ENCODE results near the gene SREBF2.
"Not testable (repeated sequence)": the region's sequence is repeated elsewhere in the genome, so short reads cannot be mapped to it uniquely, and the experiment has no call there.

Gene SREBF2

DNA sequence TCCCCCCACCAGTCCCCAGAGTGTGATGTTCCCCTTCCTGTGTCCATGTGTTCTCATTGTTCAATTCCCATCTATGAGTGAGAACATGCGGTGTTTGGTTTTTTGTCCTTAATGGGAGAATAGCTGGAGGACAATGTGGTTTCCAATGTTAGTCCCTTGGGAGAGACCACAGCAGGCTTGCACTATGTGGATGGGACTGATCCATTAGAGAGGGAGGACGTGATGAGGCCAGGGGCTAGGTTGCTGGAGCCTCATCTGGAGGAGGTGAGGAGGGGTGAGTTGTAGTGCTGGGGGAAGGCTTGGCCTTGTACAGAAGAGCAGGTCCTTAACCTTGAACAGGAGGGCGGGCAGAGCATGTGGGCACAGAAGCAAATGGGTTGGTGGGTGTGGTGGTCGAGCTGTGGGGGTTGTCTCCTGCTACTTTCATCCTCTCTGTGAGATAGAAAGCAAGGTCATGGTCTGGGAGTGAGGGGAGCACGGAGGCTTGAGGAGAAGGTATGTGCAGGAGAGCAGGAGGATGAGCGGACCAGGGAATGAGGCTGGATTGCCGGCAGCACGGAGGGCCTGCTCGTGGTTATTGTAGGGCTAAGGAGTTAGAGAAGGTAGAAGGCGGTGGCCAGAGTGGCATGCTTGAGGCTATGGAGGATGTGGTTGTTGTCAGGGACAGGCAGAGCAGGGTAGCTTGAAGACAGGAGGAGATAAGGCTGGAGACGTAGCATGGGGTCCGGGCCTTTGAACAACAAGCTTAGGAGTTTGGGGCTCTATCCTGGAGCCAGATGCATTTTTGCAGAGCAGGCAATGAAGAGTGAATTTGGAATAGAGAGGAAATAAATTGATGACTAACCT lies 11.2 kb upstream of the SREBF2 start:
- no peak for DNase-seq (ENCODE audit: low spot score)

- DNase-seq (ENCODE audit: low spot score) = peak; percentile 82
Observed at GRCh38 chr22:41822317-41823057, 10.4 kb upstream of the SREBF2 start.

DNA sequence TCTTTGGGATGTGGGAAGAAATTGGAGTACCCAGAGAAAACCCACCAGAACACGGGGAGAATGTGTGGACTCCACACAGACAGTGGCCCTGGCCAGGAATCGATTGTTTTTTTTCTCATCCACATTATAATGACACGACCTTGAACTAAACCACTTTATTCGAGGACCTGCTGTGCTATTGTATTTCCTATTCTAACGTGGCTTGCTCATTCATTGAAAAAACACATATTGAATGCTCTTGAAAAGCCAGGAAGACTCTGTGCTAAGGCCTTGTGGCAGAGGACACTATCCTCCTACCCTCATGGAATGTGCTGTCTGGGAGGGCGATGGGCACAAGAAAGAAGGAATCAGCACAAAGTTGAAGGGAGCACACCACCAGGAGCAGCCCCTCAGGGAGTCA lies 9.1 kb upstream of the SREBF2 start:
- no peak for DNase-seq (ENCODE audit: low spot score)

GRCh38 chr22:41825376-41825775 lies 7.5 kb upstream of the SREBF2 start:
- DNase-seq (ENCODE audit: low spot score) = no peak

GRCh38 chr22:41826021-41826420 lies 6.9 kb upstream of the SREBF2 start:
- no peak for DNase-seq (ENCODE audit: low spot score)

DNA sequence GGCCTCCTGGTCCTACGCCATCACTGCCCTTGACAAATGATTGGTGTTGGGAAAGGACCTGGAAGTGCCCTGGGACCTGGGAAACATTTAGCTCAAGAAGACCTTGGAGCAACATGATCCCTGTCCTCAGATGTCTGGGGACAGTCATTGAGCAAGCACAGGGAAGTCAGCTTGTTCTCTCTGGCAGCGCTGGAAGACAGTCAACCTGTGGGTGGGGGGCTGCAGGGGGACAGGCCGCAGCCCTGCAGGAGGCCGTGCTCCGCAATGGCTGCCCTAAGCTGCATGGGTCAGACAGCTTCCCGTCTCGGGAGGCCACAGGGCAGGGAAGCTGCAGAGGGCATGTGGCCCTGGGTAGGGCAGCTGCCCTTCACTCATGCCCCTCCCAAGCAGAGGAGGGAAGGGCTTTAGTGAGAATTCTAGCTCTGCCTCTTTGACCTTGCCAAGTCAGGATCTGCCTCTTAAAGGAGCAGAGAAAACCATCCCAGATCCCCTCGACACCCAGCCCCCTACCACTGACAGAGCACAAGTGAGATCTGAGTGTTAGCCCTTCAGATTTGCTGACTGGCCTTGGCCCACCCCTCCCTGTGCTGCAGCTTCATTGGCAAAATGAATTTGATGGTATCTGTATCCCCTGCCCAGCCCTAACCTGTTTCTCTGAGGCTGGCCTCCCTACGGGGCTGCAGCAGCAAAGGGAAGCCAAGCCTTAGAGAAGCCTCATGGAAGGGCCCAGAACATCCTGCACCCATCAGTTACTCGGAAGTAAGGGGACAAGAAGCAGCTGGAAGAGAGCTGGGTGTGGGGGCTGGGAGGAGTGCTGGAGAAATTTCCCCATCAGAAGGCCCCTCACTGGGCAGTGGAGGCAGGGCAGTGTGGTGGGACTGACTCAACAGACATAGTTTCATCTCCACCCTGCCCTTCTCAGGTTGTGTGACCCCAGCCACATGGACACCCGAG lies 6.2 kb upstream of the SREBF2 start:
- peak; percentile 52 for DNase-seq (ENCODE audit: low spot score)

DNA sequence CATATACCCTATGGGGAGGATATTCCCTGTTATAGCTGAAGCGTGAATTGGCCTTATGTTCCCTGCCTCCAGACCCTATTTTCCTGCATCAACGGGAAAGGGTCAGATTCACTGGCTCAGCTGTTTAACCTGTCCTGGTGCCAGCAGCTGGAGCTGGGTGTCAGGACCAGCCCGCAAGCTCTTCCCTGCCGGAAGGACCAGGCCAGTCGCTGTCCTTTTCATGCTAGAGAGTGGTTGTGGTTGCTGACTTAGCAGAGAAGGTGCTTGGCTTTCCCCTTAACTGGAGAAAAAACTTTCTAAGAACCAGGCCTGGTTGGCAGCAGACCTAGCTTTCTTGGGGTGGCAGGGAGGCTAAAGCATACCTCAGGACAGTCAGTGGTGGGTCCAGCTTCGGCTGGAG lies 5.2 kb upstream of the SREBF2 start:
- peak; percentile 63 for DNase-seq (ENCODE audit: low spot score)

DNA sequence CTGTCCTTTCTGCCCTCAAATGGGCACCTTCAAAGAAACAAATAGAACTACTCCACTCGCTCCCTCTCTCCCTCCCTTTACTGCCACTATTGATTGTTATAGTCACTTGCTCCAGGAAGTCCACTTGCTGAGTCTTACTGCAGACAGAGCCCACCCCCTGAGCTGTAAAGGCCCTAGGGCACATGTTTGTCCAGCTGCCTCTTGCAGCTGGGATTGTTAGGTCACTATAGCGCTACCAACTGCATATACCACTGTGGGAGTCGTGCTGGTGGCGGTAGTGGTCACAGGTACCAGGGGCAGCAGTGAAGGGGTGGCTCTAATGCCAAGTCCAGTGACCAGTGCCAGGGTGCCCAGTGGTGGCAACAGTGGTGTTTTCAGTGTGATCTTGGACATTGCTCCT lies 4.4 kb upstream of the SREBF2 start:
- no peak for DNase-seq (ENCODE audit: low spot score)

DNA sequence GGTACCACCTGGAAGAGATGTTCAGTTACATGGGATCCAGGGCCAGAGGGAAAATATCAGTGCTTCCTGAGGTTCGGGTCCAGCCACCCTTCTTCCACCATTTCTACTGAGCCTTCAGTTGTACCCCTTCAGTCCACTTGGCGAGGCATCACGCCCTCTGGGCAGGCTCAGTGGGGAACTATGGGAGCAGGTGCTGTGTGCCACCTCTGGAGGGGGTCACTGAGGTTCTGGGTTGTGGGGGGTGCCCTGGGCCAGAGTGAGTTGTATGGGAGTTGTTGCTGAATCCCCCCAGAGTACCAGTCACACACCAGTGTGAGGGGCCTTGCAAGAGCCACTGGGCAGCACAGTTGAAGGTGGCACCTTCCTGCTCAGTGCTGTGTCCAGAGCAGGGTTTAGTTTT lies 2.7 kb upstream of the SREBF2 start:
- no peak for DNase-seq (ENCODE audit: low spot score)

DNA sequence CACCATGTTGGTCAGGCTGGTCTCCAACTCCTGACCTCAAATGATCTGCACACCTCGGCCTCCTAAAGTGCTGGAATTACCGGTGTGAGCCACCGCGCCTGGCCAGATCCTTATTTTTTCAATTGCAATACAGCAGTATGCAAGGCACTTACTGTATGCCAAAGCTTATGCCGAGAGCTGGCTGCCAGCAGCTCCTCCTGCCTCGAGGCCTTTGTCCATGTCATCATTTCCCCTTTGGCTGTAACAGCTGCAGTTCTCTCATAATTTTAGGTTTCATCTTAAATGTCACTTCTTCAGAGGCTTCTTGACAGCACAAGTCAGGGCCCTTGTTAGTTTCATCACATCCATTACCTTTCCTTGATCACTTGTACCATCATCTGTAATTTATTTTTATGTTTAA lies 1.5 kb upstream of the SREBF2 start:
- DNase-seq (ENCODE audit: low spot score) = peak; percentile 49

DNA sequence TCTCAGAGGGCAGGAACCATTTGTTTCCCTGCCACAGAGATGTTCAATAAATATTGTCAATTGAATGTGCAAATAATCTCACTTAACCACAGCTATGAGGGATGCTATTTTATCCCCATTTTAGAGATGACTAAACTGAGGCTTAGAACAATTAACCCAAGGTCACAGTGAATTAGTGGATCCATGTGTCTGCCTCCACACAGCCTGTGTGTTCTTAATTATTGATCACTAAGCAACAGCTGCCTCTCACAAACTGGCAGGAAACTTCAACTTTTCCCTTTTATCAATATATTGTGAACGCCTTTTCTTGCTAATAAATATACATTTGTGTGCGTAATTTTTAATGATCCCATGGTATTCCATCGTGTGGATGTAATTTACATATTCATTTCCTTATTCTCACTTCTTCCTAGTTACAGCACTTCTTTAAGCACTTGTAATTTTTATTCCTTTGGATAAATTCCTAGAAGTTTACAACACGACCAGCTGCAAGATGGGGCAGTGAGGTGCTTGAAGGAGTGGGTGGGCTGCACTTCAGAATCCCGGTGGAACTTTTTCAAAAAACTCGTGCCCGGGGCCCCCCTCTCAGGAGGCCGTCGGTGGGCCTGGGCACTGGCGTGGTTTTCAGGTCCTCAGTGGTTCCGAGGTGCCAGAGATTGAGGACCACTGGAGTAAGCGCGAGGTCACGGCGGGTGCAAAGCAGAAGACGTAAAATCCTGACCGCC lies 915 bp upstream of the SREBF2 start:
- peak; percentile 55 for DNase-seq (ENCODE audit: low spot score)

DNA sequence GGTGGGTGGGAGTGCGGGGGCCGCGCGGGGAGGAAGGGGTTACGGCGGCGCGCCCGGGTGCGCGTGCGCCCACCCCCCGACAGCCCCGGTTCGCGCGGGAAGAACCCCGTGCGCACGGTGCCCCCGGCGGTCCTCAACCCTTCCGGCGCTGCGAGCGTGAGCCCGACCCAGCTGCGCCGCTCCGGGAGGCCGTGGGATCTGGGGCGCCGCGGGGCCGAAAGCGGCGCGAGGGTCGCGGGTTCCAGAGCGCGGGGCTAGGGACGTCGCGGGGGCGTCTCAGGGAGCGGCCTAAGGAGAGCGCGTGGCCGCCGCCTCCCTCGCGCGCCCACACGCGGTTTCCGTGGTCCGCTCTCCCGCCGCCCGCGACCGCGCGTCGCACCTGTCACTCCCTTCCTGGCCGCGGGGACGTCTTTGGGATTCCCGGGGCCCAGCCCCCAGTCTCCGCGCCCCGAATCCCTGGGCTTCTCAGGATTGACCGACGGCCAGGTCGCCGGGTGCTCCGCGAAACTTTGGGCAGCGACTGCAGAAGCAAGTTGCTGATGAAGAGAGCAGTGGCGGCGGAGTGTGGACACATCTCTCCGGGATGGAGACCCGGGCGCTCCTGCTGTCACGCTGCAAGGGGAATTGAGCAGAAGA lies 582 bp downstream of the SREBF2 start:
- DNase-seq (ENCODE audit: low spot score) = peak; percentile 40

- peak; percentile 42 for DNase-seq (ENCODE audit: low spot score)
Observed at GRCh38 chr22:41834005-41834944, 1.4 kb downstream of the SREBF2 start.

- not testable (repeated sequence) for DNase-seq (ENCODE audit: low spot score)
Observed at GRCh38 chr22:41835462-41835861, 2.6 kb downstream of the SREBF2 start.

DNA sequence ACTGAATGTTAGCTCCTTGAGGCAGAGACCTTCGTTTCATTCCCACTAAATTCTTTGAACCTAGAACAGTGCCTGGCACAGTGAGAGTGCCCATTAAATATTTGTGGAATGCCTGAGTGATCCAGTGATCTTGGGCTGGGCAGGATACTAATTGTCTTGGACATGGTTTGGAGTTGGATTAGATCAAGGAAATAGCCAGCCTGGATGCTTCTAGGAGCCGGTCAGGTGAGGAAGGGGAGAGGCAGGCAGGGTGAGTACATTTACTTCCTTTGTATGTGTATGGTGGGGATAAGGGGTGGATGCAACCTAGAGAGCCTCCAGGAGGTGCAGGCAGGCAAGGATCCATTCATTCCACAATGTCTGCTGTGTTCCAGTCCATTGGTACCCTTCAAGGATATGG lies 3.6 kb downstream of the SREBF2 start:
- no peak for DNase-seq (ENCODE audit: low spot score)

- no peak for DNase-seq (ENCODE audit: low spot score)
Observed at GRCh38 chr22:41838842-41839618, 6.1 kb downstream of the SREBF2 start.

GRCh38 chr22:41840216-41840615 lies 7.3 kb downstream of the SREBF2 start:
- DNase-seq (ENCODE audit: low spot score) = no peak

DNA sequence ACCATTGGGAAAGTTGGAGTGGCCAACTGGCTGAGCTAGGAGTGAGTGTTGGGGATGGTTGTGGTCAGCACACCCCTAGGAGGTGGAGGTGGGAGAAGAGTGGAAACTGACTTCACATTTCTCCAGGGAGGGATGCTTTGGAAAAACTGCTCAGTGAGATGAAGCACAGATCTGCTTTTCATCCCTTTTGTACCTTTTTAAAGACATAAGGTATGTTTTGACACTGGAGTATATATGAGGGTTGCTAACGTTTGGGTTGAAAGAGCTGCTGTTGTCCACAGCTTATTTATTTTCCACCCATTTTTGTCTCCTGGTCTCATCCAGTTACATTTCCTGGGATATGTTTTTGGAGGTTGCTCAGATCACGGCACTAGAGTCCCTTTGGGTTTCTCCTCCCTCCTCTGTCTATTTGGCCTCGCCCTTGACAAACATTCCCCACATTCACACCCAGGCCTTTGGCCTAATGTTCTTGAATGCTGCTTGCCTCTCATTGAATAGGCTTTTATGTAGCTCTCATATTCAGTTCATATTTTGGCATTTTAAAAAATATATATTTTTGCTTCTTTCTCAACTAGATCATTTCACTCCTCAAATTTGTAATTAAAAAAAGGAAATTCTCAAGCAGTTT lies 8.3 kb downstream of the SREBF2 start:
- DNase-seq (ENCODE audit: low spot score) = no peak
